CD4-positive, CD25-positive, alpha-beta regulatory T cell (primary cell): ENCODE data around the gene DNAJC3. TPM values are rescaled to one million over a fixed set of nuclear protein-coding genes. Genes with fewer than 3 reads are reported as not detected.

Source experiments
- ATAC-seq, 2 donors: fragments of 150-1000 bp; cut with Tn5 transposase; one replicate each; pipeline ENCODE4 v1.10.0; 2021; ENCODE audit warnings: low read depth in 2 of 2, moderate number of reproducible peaks in 2 of 2, moderate library complexity in 1 of 2
- DNase-seq, 3 donors: peaks; one replicate each; pipeline versions ENCODE4 v3.0.0 to v3.0.0-alpha.2; 2012 to 2022; ENCODE audit warnings: mixed read lengths in 1 of 3
- H3K27ac ChIP-seq: one replicate; pipeline ENCODE4 v1.7.0; 2013; ENCODE audit warnings: mild to moderate bottlenecking, low read length; ENCODE audit not compliant: insufficient read depth, poor library complexity, severe bottlenecking
- H3K27me3 ChIP-seq: one replicate; pipeline ENCODE4 v1.7.0; 2013; ENCODE audit warnings: low read length; ENCODE audit not compliant: control insufficient read depth, insufficient read depth
- H3K36me3 ChIP-seq: one replicate; pipeline ENCODE4 v1.7.0; 2013; ENCODE audit warnings: mild to moderate bottlenecking, low read length, moderate library complexity; ENCODE audit not compliant: control insufficient read depth, insufficient read depth
- H3K4me1 ChIP-seq: 2 replicates; pipeline ENCODE4 v1.7.0; 2013; ENCODE audit warnings: mild to moderate bottlenecking, low read length; ENCODE audit not compliant: insufficient read depth, control insufficient read depth, poor library complexity, severe bottlenecking
- H3K4me3 ChIP-seq: one replicate; pipeline ENCODE4 v1.7.0; 2013; ENCODE audit warnings: low read depth, mild to moderate bottlenecking, low read length, moderate library complexity
- H3K9me3 ChIP-seq, 2 experiments: 1 replicate in 1 of 2; 2 replicates in 1 of 2; pipeline ENCODE4 v1.7.0; 2013; ENCODE audit warnings: low read length in 2 of 2, mild to moderate bottlenecking in 1 of 2, moderate library complexity in 1 of 2; ENCODE audit not compliant: control insufficient read depth in 2 of 2
- H3K27ac Mint-ChIP-seq, 3 donors: one replicate each; pipeline ENCODE4 v1.8.0; 2020 to 2022; ENCODE audit warnings: mild to moderate bottlenecking in 3 of 3, mixed read lengths in 3 of 3, moderate library complexity in 2 of 3
- H3K27me3 Mint-ChIP-seq: one replicate; pipeline ENCODE4 v1.8.0; 2022; ENCODE audit warnings: mild to moderate bottlenecking, mixed read lengths
- H3K36me3 Mint-ChIP-seq: one replicate; pipeline ENCODE4 v1.8.0; 2020; ENCODE audit warnings: mixed read lengths
- H3K4me1 Mint-ChIP-seq, 4 donors: one replicate each; pipeline ENCODE4 v1.8.0; 2020 to 2022; ENCODE audit warnings: mixed read lengths in 4 of 4, mild to moderate bottlenecking in 1 of 4
- H3K4me3 Mint-ChIP-seq, 4 donors: one replicate each; pipeline ENCODE4 v1.8.0; 2020 to 2022; ENCODE audit warnings: mild to moderate bottlenecking in 4 of 4, mixed read lengths in 4 of 4, moderate library complexity in 3 of 4
- H3K9me3 Mint-ChIP-seq, 7 donors: one replicate each; pipeline ENCODE4 v1.8.0; 2020 to 2022; ENCODE audit warnings: mixed read lengths in 7 of 7, mild to moderate bottlenecking in 3 of 7, moderate library complexity in 2 of 7
- polyA plus RNA-seq, 4 donors: library from polyadenylated mRNA; unstranded; fragments of 300-500 nt; fragmentation: Illumina TruSeq; gene quantifications; one replicate each; pipeline ENCODE4 v1.2.3, GENCODE V29; 2021
- total RNA-seq: library from RNA; stranded (reverse); gene quantifications from one replicate; pipeline ENCODE4 v1.2.3, GENCODE V29; 2022

DNAJC3 gene
- total and polyA plus RNA-seq, 5 donors from 2014 or later = 11.1 to 22.4 (median 15.0) TPM

DNA sequence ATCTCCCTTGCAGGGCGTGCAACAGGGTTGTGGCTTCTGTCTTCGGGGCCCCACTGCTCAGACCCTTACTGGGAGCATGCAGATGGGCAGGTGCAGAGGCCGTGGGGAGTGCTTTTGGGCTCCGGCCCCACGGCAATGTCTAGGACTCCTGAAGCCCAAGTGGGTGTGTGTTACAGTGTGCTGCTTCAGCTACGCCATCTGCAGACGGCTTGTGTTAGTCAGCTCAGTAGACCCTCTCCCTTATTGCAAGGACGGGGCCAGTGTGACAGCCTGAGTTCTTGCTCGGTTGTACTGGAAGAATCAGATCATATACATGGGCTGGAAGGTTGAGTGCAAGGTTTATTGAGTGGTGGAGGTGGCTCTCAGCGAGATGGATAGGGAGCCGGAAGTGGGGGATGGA is 39.3 kb downstream of the DNAJC3 start:
- no peak overlapping the region for H3K4me3 ChIP-seq
- peaks cover 24% of the 10 kb centered on the region for H3K36me3 ChIP-seq
- no peaks in the 10 kb centered on the region for H3K27me3 ChIP-seq
- Mint-ChIP-seq H3K9me3 (peaks cover 0 to 4% (median 0%) of the 10 kb centered on the region in 7 donors), H3K4me3 (no peak overlapping the region), H3K27ac (no peak overlapping the region), H3K27me3 (no peaks in the 10 kb centered on the region), H3K4me1 (peaks cover 0 to 26% (median 17%) of the 10 kb centered on the region in 4 donors), H3K36me3 (peaks cover 54% of the 10 kb centered on the region)
- H3K4me1 ChIP-seq = no peaks in the 10 kb centered on the region
- no peak for ATAC-seq
- no peak for DNase-seq
- no peaks in the 10 kb centered on the region for H3K9me3 ChIP-seq
- no peak overlapping the region for H3K27ac ChIP-seq

DNA sequence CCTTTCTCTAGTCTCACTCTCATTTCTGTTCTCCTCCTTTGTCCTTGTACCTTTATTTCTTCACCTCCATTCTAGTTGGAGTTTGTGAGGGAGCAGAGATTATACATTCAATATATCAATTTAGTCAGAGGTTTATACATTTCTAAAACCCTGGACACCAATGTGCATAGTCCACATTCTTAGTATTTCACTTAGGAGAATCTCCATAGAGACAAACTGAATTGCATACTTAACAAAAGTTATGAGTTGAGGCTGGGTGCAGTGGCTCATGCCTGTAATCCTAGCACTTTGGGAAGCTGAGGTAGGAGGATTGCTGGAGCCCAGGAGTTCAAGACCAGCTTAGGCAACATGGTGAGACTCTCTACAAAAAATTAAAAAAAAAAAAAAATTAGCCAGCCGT is 45.3 kb downstream of the DNAJC3 start:
- ATAC-seq (no peak), DNase-seq (no peak)
- Histone ChIP-seq H3K4me1 (no peaks in the 10 kb centered on the region), H3K27me3 (no peaks in the 10 kb centered on the region), H3K9me3 (no peaks in the 10 kb centered on the region), H3K27ac (no peak overlapping the region), H3K36me3 (peaks cover 22% of the 10 kb centered on the region), H3K4me3 (no peak overlapping the region)
- H3K9me3 Mint-ChIP-seq = peaks cover 0 to 5% (median 1%) of the 10 kb centered on the region in 7 donors
- H3K27me3 Mint-ChIP-seq = no peaks in the 10 kb centered on the region
- H3K4me1 Mint-ChIP-seq = peaks cover 15 to 38% (median 19%) of the 10 kb centered on the region in 4 donors
- H3K27ac Mint-ChIP-seq = peak overlapping the region in 1 of 3 donors; percentile 11
- H3K36me3 Mint-ChIP-seq = peaks cover 47% of the 10 kb centered on the region
- no peak overlapping the region for H3K4me3 Mint-ChIP-seq

DNA sequence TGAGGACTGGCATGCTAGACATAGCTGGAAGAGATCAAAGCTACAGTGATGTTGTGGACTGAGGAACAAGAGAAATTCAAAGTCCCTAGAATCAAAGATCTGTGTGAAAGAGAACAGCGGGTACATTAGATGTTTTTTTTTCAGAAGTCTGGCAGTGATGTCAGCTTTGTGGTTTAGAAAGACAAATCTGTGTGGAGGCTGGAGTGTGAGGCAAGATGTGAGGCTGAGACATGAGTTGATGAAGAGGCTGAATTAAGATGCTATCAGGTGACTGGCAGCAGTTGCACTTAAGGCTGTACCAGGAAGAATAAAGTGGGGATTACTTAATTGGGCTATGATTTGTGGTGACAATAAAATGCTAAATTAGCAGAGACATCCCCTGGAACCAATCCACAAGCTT is 46.5 kb downstream of the DNAJC3 start:
- H3K4me1 ChIP-seq = no peaks in the 10 kb centered on the region
- no peaks in the 10 kb centered on the region for H3K27me3 Mint-ChIP-seq
- peaks cover 0 to 5% (median 0%) of the 10 kb centered on the region in 7 donors for H3K9me3 Mint-ChIP-seq
- peaks cover 21 to 47% (median 24%) of the 10 kb centered on the region in 4 donors for H3K4me1 Mint-ChIP-seq
- H3K4me3 Mint-ChIP-seq = no peak overlapping the region
- H3K36me3 ChIP-seq = peaks cover 25% of the 10 kb centered on the region
- DNase-seq (no peak), ATAC-seq (no peak)
- H3K27ac Mint-ChIP-seq = peak overlapping the region in 2 of 3 donors; percentile 10 to 48
- no peak overlapping the region for H3K4me3 ChIP-seq
- H3K27ac ChIP-seq = no peak overlapping the region
- H3K9me3 ChIP-seq = no peaks in the 10 kb centered on the region
- no peaks in the 10 kb centered on the region for H3K27me3 ChIP-seq
- peaks cover 50% of the 10 kb centered on the region for H3K36me3 Mint-ChIP-seq

DNA sequence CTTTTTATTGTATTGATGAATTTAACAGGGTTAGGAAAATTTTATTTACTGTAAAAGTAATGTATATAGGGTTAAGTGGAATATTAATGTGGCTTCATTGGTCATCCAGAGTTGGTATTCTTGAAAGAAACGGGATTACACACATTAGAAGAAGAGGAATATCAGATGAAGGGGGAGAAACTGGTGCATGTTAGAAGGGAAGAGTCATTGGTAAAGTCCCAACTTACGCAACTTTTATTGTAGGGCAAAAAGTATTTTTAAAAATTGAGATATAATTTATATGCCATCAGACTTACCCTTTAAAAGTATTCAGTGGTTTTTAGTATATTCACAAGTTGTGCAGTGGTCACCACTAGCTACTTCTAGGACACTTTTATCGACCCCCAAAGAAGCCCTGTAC is 47.3 kb downstream of the DNAJC3 start:
- H3K27ac ChIP-seq = no peak overlapping the region
- H3K9me3 Mint-ChIP-seq = peaks cover 0 to 5% (median 0%) of the 10 kb centered on the region in 7 donors
- H3K4me1 ChIP-seq = no peaks in the 10 kb centered on the region
- H3K27ac Mint-ChIP-seq = no peak overlapping the region
- H3K36me3 ChIP-seq = peaks cover 25% of the 10 kb centered on the region
- H3K27me3 Mint-ChIP-seq = no peaks in the 10 kb centered on the region
- no peak overlapping the region for H3K4me3 Mint-ChIP-seq
- H3K4me3 ChIP-seq = no peak overlapping the region
- no peaks in the 10 kb centered on the region for H3K9me3 ChIP-seq
- no peak for DNase-seq
- H3K36me3 Mint-ChIP-seq = peaks cover 45% of the 10 kb centered on the region
- no peaks in the 10 kb centered on the region for H3K27me3 ChIP-seq
- peaks cover 19 to 44% (median 26%) of the 10 kb centered on the region in 4 donors for H3K4me1 Mint-ChIP-seq
- ATAC-seq = no peak

DNA sequence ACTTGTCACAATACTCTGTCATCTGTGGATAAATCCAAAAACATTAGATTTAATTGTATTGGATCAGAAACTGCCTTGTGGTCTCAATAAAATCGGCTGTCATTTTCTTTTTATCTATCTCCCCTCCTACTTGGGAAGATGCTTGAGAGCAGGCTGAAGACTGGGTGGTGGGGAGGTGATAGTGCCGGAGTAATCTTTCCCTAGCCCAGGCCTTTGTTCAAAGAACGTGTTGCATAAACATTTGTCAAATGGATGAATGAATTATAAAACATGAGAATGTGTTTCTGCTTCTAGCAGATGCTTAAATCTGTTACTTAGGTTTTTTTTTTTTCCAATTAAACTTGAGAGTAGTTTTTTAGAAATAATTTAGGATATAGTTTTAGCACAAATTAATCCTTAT is 49.9 kb downstream of the DNAJC3 start:
- H3K27me3 Mint-ChIP-seq = no peaks in the 10 kb centered on the region
- H3K36me3 Mint-ChIP-seq = peaks cover 67% of the 10 kb centered on the region
- peaks cover 23 to 50% (median 36%) of the 10 kb centered on the region in 4 donors for H3K4me1 Mint-ChIP-seq
- no peak overlapping the region for H3K27ac ChIP-seq
- ATAC-seq (no peak), DNase-seq (no peak)
- no peak overlapping the region for H3K27ac Mint-ChIP-seq
- no peaks in the 10 kb centered on the region for H3K27me3 ChIP-seq
- H3K9me3 ChIP-seq = no peaks in the 10 kb centered on the region
- peaks cover 25% of the 10 kb centered on the region for H3K36me3 ChIP-seq
- peaks cover 2 to 11% (median 6%) of the 10 kb centered on the region in 7 donors for H3K9me3 Mint-ChIP-seq
- no peaks in the 10 kb centered on the region for H3K4me1 ChIP-seq
- H3K4me3 Mint-ChIP-seq = no peak overlapping the region
- no peak overlapping the region for H3K4me3 ChIP-seq

DNA sequence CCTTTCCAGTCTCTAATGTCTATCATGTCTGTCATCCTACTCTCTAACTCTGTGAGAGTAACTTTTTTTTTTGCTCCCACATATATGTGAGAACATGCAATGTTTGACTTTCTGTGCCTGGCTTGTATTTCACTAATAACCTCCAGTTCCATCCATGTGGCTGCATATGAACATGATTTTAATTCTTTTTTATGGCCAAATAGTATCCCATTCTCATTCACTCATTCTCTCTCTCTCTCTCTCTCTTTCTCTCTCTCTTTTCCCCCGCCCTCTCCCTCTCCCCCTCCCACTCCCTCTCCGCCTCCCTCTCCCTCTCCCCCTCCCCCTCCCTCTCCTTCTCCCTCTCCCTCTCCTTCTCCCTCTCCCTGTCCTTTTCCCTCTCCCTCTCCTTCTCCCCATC is 52.0 kb downstream of the DNAJC3 start:
- Mint-ChIP-seq H3K9me3 (peaks cover 2 to 26% (median 15%) of the 10 kb centered on the region in 7 donors), H3K4me1 (peaks cover 16 to 42% (median 33%) of the 10 kb centered on the region in 4 donors), H3K27ac (no peak overlapping the region), H3K36me3 (peaks cover 67% of the 10 kb centered on the region), H3K4me3 (no peak overlapping the region), H3K27me3 (no peaks in the 10 kb centered on the region)
- ATAC-seq (no peak), DNase-seq (no peak)
- no peak overlapping the region for H3K27ac ChIP-seq
- no peaks in the 10 kb centered on the region for H3K27me3 ChIP-seq
- no peaks in the 10 kb centered on the region for H3K4me1 ChIP-seq
- H3K36me3 ChIP-seq = peaks cover 18% of the 10 kb centered on the region
- no peak overlapping the region for H3K4me3 ChIP-seq
- peaks cover 12 to 19% of the 10 kb centered on the region in 2 experiments for H3K9me3 ChIP-seq

DNA sequence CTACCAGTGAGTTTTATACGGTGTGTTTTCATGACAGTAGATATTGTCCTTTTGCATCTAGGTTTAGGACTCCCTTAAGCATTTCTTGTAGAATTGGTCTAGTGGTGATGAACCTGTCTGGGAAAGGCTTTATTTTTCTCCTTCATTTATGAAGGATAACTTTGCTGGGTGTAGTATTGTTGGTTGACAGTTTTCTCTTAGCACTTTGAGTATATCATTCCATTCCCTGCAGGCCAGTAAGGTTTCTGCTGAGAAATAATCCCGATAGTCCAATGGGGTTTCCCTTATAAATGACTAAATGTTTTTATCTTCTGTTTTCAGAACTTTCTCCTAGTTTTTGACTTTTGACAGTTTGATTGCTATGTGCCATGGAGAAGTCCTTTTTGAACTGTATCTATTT is 57.2 kb downstream of the DNAJC3 start:
- Mint-ChIP-seq H3K4me1 (peaks cover 16 to 27% (median 22%) of the 10 kb centered on the region in 4 donors), H3K27ac (no peak overlapping the region), H3K4me3 (no peak overlapping the region), H3K9me3 (peaks cover 2 to 34% (median 17%) of the 10 kb centered on the region in 7 donors), H3K36me3 (peaks cover 42% of the 10 kb centered on the region), H3K27me3 (no peaks in the 10 kb centered on the region)
- H3K27me3 ChIP-seq = no peaks in the 10 kb centered on the region
- no peaks in the 10 kb centered on the region for H3K4me1 ChIP-seq
- no peak overlapping the region for H3K4me3 ChIP-seq
- H3K27ac ChIP-seq = no peak overlapping the region
- peaks cover 4% of the 10 kb centered on the region for H3K36me3 ChIP-seq
- peaks cover 19 to 26% of the 10 kb centered on the region in 2 experiments for H3K9me3 ChIP-seq
- DNase-seq (no peak), ATAC-seq (no peak)
